ENCODE results near the gene USH1C.

USH1C gene

GRCh38 chr11:17508791-17509190 is 35.4 kb downstream of the USH1C start:
- DNase-seq (ENCODE audit: low read depth in 2 of 3, low spot score in 2 of 3), result no peak

GRCh38 chr11:17508306-17508705 is 35.9 kb downstream of the USH1C start:
- no peak for DNase-seq (ENCODE audit: low read depth in 2 of 3, low spot score in 2 of 3)

GRCh38 chr11:17507773-17508172 is 36.4 kb downstream of the USH1C start:
- DNase-seq (ENCODE audit: low read depth in 2 of 3, low spot score in 2 of 3), result no peak

GRCh38 chr11:17506942-17507341 is 37.3 kb downstream of the USH1C start:
- no peak for DNase-seq (ENCODE audit: low read depth in 2 of 3, low spot score in 2 of 3)

GRCh38 chr11:17506314-17506713 is 37.9 kb downstream of the USH1C start:
- DNase-seq (ENCODE audit: low read depth in 2 of 3, low spot score in 2 of 3), result no peak

- DNase-seq (ENCODE audit: low read depth in 2 of 3, low spot score in 2 of 3), result no peak
Measured at GRCh38 chr11:17505146-17505545, 39.1 kb downstream of the USH1C start.

- DNase-seq (ENCODE audit: low read depth in 2 of 3, low spot score in 2 of 3), result peak; percentile 30 to 57 (median 54)
Measured at GRCh38 chr11:17504330-17505107, 39.7 kb downstream of the USH1C start.

GRCh38 chr11:17502630-17503029 is 41.6 kb downstream of the USH1C start:
- no peak for DNase-seq (ENCODE audit: low read depth in 2 of 3, low spot score in 2 of 3)

- no peak for DNase-seq (ENCODE audit: low read depth in 2 of 3, low spot score in 2 of 3)
Measured at GRCh38 chr11:17500673-17501072, 43.5 kb downstream of the USH1C start.

GRCh38 chr11:17498475-17498874 is 45.7 kb downstream of the USH1C start:
- no peak for DNase-seq (ENCODE audit: low read depth in 2 of 3, low spot score in 2 of 3)

- DNase-seq (ENCODE audit: low read depth in 2 of 3, low spot score in 2 of 3), result no peak
Measured at GRCh38 chr11:17498058-17498457, 46.2 kb downstream of the USH1C start.

- DNase-seq (ENCODE audit: low read depth in 2 of 3, low spot score in 2 of 3), result no peak
Measured at GRCh38 chr11:17496406-17496805, 47.8 kb downstream of the USH1C start.

GRCh38 chr11:17494019-17494418 is 50.2 kb downstream of the USH1C start:
- DNase-seq (ENCODE audit: low read depth in 2 of 3, low spot score in 2 of 3), result no peak

- DNase-seq (ENCODE audit: low read depth in 2 of 3, low spot score in 2 of 3), result no peak
Measured at GRCh38 chr11:17490938-17491337, 53.3 kb downstream of the USH1C start.

GRCh38 chr11:17490232-17490631 is 54.0 kb downstream of the USH1C start:
- DNase-seq (ENCODE audit: low read depth in 2 of 3, low spot score in 2 of 3), result no peak

- DNase-seq (ENCODE audit: low read depth in 2 of 3, low spot score in 2 of 3), result no peak
Measured at GRCh38 chr11:17489751-17490150, 54.5 kb downstream of the USH1C start.

GRCh38 chr11:17488563-17488962 is 55.7 kb downstream of the USH1C start:
- DNase-seq (ENCODE audit: low read depth in 2 of 3, low spot score in 2 of 3), result no peak

GRCh38 chr11:17486646-17487045 is 57.6 kb downstream of the USH1C start:
- DNase-seq (ENCODE audit: low read depth in 2 of 3, low spot score in 2 of 3), result no peak

GRCh38 chr11:17483505-17483904 is 60.7 kb downstream of the USH1C start:
- no peak for DNase-seq (ENCODE audit: low read depth in 2 of 3, low spot score in 2 of 3)

GRCh38 chr11:17481905-17482304 is 62.3 kb downstream of the USH1C start:
- DNase-seq (ENCODE audit: low read depth in 2 of 3, low spot score in 2 of 3), result no peak

GRCh38 chr11:17479284-17480214 is 64.7 kb downstream of the USH1C start:
- no peak for DNase-seq (ENCODE audit: low read depth in 2 of 3, low spot score in 2 of 3)

- no peak for DNase-seq (ENCODE audit: low read depth in 2 of 3, low spot score in 2 of 3)
Measured at GRCh38 chr11:17478070-17478469, 66.1 kb downstream of the USH1C start.
